Heart left ventricle (tissue), 13 donors: ENCODE results near the gene CBLB.

Source experiments
- CTCF ChIP-seq, 12 donors: fragments of 200-600 bp; sonication (generic) in 4 of 12; IDR thresholded peaks; one replicate each; pipeline versions ENCODE4 v1.5.0 to v1.8.0; 2018 to 2022; ENCODE audit warnings: antibody characterized with exemption in 12 of 12, mild to moderate bottlenecking in 5 of 12
- POLR2A ChIP-seq, 2 donors: fragments of 450-650 bp; IDR thresholded peaks; one replicate each; pipeline ENCODE4 v1.6.1; 2017; ENCODE audit warnings: antibody characterized with exemption in 2 of 2, mild to moderate bottlenecking in 2 of 2, moderate library complexity in 2 of 2
- donor health status: ischemic (EF 13 %, LVEDD 7.1; RV severe dilation, severe dysfunction).
- donor health status: DM: no; HTN: yes; CAD: no.
- donor health status: DM: no; HTN: no; CAD: no.
- donor health status: ischemic (EF 25% LVEDD 6.9; RV normal size, moderate dysfunction).
- donor health status: ischemic (EF 25% LVEDD 5.7; RV mildly dilated, moderate dysfunction).
- donor health status: ischemic (EF 35%, LVEDD 5.7; RV mildly dilated, moderate dysfunction).
- donor health status: nonischemic (EF 11% LVEDD 7.7; RV severe dilation, severe dysfunction).
- donor health status: DM: yes; HTN: yes; CAD: no.
- donor health status: PGD.
- donor health status: ischemic (EF 29% LVEDD 5.4; RV normal size, mild dysfunction).
- donor health status: nonischemic (EF 23%, LVEDD 6.1; RV moderate dilation, normal function).

- no peak for TF ChIP-seq CTCF (IDR thresholded peaks at IDR 0.05)
- TF ChIP-seq POLR2A (IDR thresholded peaks at IDR 0.05), result no peak
Observed at GRCh38 chr3:105722943-105723556, 145.8 kb downstream of the CBLB start.
